Activated CD8-positive, alpha-beta T cell treated with anti-CD3 and anti-CD28 coated beads for 36 hours (primary cell): Measurements from ENCODE around the gene NUMB. TPM values are rescaled to one million over a fixed set of nuclear protein-coding genes. Genes with fewer than 3 reads are reported as not detected.

Source experiments
- ATAC-seq: fragments of 200-7000 bp; cut with Tn5 transposase; one replicate; pipeline ENCODE4 v1.10.0; 2021; ENCODE audit warnings: mild to moderate bottlenecking, moderate library complexity
- CTCF ChIA-PET: fragments of 350-600 bp; sonication (Branson Sonifier 250); formaldehyde crosslinking; loops from one replicate; lab custom pipeline; 2021; ENCODE audit warnings: antibody characterized with exemption; lab: Charles Lee
- POLR2A ChIA-PET: fragments of 350-600 bp; sonication (Branson Sonifier 250); formaldehyde crosslinking; loops from one replicate; lab custom pipeline; 2021; ENCODE audit warnings: antibody characterized with exemption; lab: Charles Lee
- DNase-seq: peaks from one replicate; pipeline ENCODE4 v3.0.0-alpha.2; 2020
- H3K27ac Mint-ChIP-seq: one replicate; pipeline ENCODE4 v1.8.0; 2021; ENCODE audit warnings: mild to moderate bottlenecking, mixed read lengths
- H3K27me3 Mint-ChIP-seq: one replicate; pipeline ENCODE4 v1.8.0; 2021; ENCODE audit warnings: mixed read lengths
- H3K36me3 Mint-ChIP-seq: one replicate; pipeline ENCODE4 v1.8.0; 2021; ENCODE audit warnings: low read depth, mixed read lengths
- H3K4me1 Mint-ChIP-seq: one replicate; pipeline ENCODE4 v1.8.0; 2021; ENCODE audit warnings: low read depth, mixed read lengths
- H3K4me3 Mint-ChIP-seq: one replicate; pipeline ENCODE4 v1.8.0; 2021; ENCODE audit warnings: mild to moderate bottlenecking, moderate library complexity, mixed read lengths
- H3K9me3 Mint-ChIP-seq: one replicate; pipeline ENCODE4 v1.8.0; 2021; ENCODE audit warnings: mixed read lengths
- intact Hi-C: fragments of 100-400 bp; cut with micrococcal nuclease; formaldehyde crosslinking; loops from one replicate; pipeline ENCODE4 v1.10.0; 2022
- total RNA-seq, 2 experiments: library from RNA; stranded (reverse); gene quantifications; one replicate each; pipeline ENCODE4 v1.2.3, GENCODE V29; 2021
- TF ChIP-seq, protein P1 (sequence below): fragments of 200-600 bp; IDR thresholded peaks from one replicate; pipeline ENCODE4 v1.8.0; 2022; ENCODE audit warnings: antibody characterized with exemption, mild to moderate bottlenecking

NUMB gene
- total RNA-seq, 2 experiments from 2014 or later, result 31.8 to 33.0 TPM

DNA sequence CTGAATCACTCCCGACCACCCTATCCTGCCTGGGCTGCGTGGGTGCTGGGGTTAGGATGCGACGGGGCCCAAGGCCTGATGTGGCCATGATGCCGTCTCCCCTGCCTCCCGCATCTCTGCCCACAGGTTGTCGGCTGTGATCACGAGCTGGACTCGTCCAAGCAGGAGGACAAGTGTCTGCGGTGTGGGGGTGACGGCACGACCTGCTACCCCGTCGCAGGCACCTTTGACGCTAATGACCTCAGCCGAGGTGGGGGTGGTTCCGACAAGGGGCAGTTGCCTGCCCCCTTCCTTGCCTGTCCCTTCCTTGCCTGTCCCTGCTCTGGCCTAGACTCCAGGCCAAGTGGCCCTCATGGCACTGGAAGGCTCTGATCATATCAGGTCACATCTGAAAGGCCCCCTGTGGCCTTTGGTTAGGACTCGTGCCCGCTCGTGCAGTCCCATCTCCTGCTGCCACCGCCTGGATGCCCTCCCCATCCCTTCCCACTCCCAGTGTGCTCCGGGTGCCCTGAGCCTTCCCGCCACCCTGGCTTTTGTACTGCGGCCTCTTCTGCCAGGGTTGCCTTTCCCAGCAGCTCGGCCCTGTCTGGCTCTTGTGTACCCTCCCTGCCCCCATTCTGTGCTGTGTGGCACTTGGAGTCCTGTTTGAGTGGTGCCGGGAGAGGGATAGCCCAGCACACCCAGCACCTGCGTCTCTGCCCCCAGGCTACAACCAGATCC, 207.4 kb downstream of the NUMB start:
- ChIA-PET CTCF (no interaction called here), POLR2A (no interaction called here)
- Mint-ChIP-seq H3K27ac (no peak overlapping the region), H3K4me1 (peaks cover 14% of the 10 kb centered on the region), H3K9me3 (no peaks in the 10 kb centered on the region), H3K36me3 (no peaks in the 10 kb centered on the region), H3K4me3 (no peak overlapping the region), H3K27me3 (peaks cover 7% of the 10 kb centered on the region)
- TF ChIP-seq, protein P1, sequence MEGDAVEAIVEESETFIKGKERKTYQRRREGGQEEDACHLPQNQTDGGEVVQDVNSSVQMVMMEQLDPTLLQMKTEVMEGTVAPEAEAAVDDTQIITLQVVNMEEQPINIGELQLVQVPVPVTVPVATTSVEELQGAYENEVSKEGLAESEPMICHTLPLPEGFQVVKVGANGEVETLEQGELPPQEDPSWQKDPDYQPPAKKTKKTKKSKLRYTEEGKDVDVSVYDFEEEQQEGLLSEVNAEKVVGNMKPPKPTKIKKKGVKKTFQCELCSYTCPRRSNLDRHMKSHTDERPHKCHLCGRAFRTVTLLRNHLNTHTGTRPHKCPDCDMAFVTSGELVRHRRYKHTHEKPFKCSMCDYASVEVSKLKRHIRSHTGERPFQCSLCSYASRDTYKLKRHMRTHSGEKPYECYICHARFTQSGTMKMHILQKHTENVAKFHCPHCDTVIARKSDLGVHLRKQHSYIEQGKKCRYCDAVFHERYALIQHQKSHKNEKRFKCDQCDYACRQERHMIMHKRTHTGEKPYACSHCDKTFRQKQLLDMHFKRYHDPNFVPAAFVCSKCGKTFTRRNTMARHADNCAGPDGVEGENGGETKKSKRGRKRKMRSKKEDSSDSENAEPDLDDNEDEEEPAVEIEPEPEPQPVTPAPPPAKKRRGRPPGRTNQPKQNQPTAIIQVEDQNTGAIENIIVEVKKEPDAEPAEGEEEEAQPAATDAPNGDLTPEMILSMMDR, result no peak
- no peak for ATAC-seq
- no peak for DNase-seq
- intact Hi-C loops, result no loop called here

DNA sequence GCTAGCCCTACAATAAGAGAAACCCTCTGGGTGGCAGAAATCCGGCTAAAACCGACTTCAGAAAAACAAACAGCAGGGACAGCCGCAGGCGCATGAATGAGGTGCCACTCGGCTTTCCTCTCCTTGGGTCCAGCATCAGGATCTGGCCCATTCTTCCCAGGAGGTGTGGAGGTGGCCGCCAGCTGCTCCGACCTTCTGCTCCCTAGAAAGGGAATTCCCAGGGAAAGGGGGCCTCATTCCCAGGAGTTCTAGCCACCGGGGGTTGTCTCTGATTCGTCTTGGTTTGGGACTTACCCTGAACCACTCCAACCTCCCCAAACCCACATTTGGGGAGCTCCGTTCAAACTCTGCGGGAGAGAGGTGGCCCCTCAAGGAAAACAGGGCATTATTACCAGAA, 208.0 kb downstream of the NUMB start:
- TF ChIP-seq, protein P1, result no peak
- DNase-seq (no peak), ATAC-seq (no peak)
- H3K4me1 Mint-ChIP-seq, result peaks cover 14% of the 10 kb centered on the region
- POLR2A ChIA-PET, result no interaction called here
- H3K27me3 Mint-ChIP-seq, result peaks cover 7% of the 10 kb centered on the region
- intact Hi-C loops, result no loop called here
- H3K36me3 Mint-ChIP-seq, result no peaks in the 10 kb centered on the region
- no peak overlapping the region for H3K4me3 Mint-ChIP-seq
- no peak overlapping the region for H3K27ac Mint-ChIP-seq
- CTCF ChIA-PET, result no interaction called here
- no peaks in the 10 kb centered on the region for H3K9me3 Mint-ChIP-seq

DNA sequence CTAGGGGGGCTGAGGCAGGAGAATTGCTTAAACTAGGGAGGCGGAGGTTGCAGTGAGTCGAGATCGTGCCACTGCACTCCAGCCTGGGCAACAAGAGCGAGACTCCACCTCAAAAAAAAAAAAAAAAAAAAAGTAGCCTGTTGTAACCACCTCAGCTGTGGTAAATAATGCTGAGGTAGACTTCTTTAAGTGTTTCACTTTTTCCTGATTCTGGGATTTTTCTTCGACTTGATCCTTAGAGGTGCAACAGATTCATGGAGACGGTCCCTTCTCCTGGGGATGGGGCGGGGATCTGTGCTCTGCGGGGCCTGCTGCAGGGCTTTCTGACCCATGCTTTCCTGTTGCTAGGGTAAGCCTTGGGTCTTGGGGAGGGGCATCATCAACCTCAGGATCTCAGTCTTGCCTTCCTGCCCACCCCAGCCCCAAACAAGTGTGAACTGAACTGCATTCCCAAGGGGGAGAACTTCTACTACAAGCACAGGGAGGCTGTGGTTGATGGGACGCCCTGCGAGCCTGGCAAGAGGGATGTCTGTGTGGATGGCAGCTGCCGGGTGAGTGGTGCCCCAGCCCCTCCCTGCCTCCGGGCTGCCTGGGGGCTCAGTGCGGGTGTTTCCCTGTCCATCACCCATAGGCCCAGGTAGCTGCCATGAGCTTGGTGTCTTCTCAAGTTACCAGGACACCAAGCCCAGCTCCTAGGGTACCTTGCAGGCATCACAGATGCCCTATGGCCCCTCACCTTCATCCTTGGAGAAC, 208.6 kb downstream of the NUMB start:
- ATAC-seq, result no peak
- POLR2A ChIA-PET, result no interaction called here
- Mint-ChIP-seq H3K36me3 (no peaks in the 10 kb centered on the region), H3K9me3 (no peaks in the 10 kb centered on the region), H3K4me3 (no peak overlapping the region), H3K27ac (no peak overlapping the region), H3K27me3 (peaks cover 7% of the 10 kb centered on the region), H3K4me1 (peaks cover 17% of the 10 kb centered on the region)
- DNase-seq, result no peak
- CTCF ChIA-PET, result no interaction called here
- intact Hi-C loops, result no loop called here
- TF ChIP-seq, protein P1, result no peak

DNA sequence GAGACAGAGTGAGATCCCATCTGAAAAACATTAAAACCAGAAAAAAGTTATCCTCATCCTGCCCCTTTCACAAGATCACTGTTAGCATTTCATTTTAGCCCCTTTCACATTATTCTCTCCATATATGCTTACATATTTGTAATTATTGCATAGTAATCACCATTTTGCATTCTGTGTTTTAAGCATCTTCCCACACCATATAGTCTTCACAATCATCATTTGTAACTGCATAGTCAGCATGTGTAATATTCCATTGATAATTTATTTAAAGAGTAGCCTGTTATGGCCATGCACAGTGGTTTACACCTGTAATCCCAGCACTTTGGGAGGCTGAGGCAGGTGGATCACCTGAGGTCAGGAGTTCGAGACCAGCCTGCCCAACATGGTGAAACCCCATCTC, 209.2 kb downstream of the NUMB start:
- DNase-seq (no peak), ATAC-seq (no peak)
- H3K27ac Mint-ChIP-seq, result no peak overlapping the region
- POLR2A ChIA-PET, result interaction anchor here (0.7 kb wide), 1 partner anchor 24 kb away, joined by 3 read pairs; no protein-coding TSS in a partner anchor
- peaks cover 17% of the 10 kb centered on the region for H3K4me1 Mint-ChIP-seq
- no peaks in the 10 kb centered on the region for H3K36me3 Mint-ChIP-seq
- H3K4me3 Mint-ChIP-seq, result no peak overlapping the region
- CTCF ChIA-PET, result no interaction called here
- no peaks in the 10 kb centered on the region for H3K9me3 Mint-ChIP-seq
- TF ChIP-seq, protein P1, result no peak
- intact Hi-C loops, result no loop called here
- peaks cover 12% of the 10 kb centered on the region for H3K27me3 Mint-ChIP-seq
